Mesenchymal stem cell (in vitro differentiated cells and primary cell): ENCODE measurements around the gene NFE2L1.

Experiments
- DNase-seq: peaks from one replicate; pipeline ENCODE4 v3.0.0-alpha.2; 2013
- H2AFZ ChIP-seq: one replicate; pipeline ENCODE4 v1.6.1; 2013; ENCODE audit warnings: low read depth, mild to moderate bottlenecking, control low read depth, inconsistent platforms, low read length, moderate library complexity
- H2AK5ac ChIP-seq: 2 replicates; pipeline ENCODE4 v1.6.1; 2013; ENCODE audit warnings: low read length, moderate library complexity, mild to moderate bottlenecking, inconsistent platforms; ENCODE audit not compliant: severe bottlenecking
- H2BK120ac ChIP-seq: one replicate; pipeline ENCODE4 v1.6.1; 2013; ENCODE audit warnings: low read depth, mild to moderate bottlenecking, inconsistent platforms, low read length, moderate library complexity
- H2BK12ac ChIP-seq, 2 experiments: one replicate each; pipeline ENCODE4 v1.6.1; 2013; ENCODE audit warnings: inconsistent platforms in 2 of 2, low read length in 2 of 2, mild to moderate bottlenecking in 2 of 2, moderate library complexity in 2 of 2, control low read depth in 1 of 2
- H2BK15ac ChIP-seq: one replicate; pipeline ENCODE4 v1.6.1; 2013; ENCODE audit warnings: mild to moderate bottlenecking, low read depth, inconsistent platforms; ENCODE audit not compliant: poor library complexity, severe bottlenecking
- H2BK5ac ChIP-seq: 2 replicates; pipeline ENCODE4 v1.6.1; 2013; ENCODE audit warnings: low read depth, mild to moderate bottlenecking, low read length, control low read depth, inconsistent platforms; ENCODE audit not compliant: poor library complexity, severe bottlenecking
- H3K14ac ChIP-seq, 2 experiments: one replicate each; pipeline ENCODE4 v1.6.1; 2013; ENCODE audit warnings: inconsistent platforms in 2 of 2, low read length in 2 of 2, control low read depth in 1 of 2, mild to moderate bottlenecking in 1 of 2, moderate library complexity in 1 of 2
- H3K18ac ChIP-seq, 2 experiments: one replicate each; pipeline ENCODE4 v1.6.1; 2013; ENCODE audit warnings: inconsistent platforms in 2 of 2, low read length in 2 of 2, control low read depth in 1 of 2, low read depth in 1 of 2, mild to moderate bottlenecking in 1 of 2
- H3K23ac ChIP-seq, 2 experiments: one replicate each; pipeline ENCODE4 v1.6.1; 2013; ENCODE audit warnings: inconsistent platforms in 2 of 2, low read length in 2 of 2, mild to moderate bottlenecking in 2 of 2, moderate library complexity in 2 of 2, control low read depth in 1 of 2
- H3K27ac ChIP-seq: 2 replicates; pipeline ENCODE4 v1.5.1; 2013; ENCODE audit warnings: mild to moderate bottlenecking, moderate library complexity, low read length, control low read depth, inconsistent platforms; ENCODE audit not compliant: poor library complexity, severe bottlenecking
- H3K27me3 ChIP-seq, 2 experiments: 2 replicates each; pipeline versions ENCODE4 v1.6.1 to v1.7.0; 2013; ENCODE audit warnings: low read length in 2 of 2, mild to moderate bottlenecking in 2 of 2, moderate library complexity in 2 of 2, control low read depth in 1 of 2, inconsistent platforms in 1 of 2; ENCODE audit not compliant: control insufficient read depth in 1 of 2, insufficient read depth in 1 of 2
- H3K36me3 ChIP-seq, 2 experiments: 2 replicates each; pipeline versions ENCODE4 v1.6.1 to v1.7.0; 2013; ENCODE audit warnings: low read length in 2 of 2, control low read depth in 1 of 2, inconsistent platforms in 1 of 2, low read depth in 1 of 2, mild to moderate bottlenecking in 1 of 2; ENCODE audit not compliant: insufficient read depth in 2 of 2, control insufficient read depth in 1 of 2
- H3K4ac ChIP-seq, 2 experiments: one replicate each; pipeline ENCODE4 v1.6.1; 2013; ENCODE audit warnings: inconsistent platforms in 2 of 2, low read length in 2 of 2, mild to moderate bottlenecking in 2 of 2, moderate library complexity in 2 of 2, control low read depth in 1 of 2, low read depth in 1 of 2
- H3K4me1 ChIP-seq: 2 replicates; pipeline ENCODE4 v1.6.1; 2013; ENCODE audit warnings: low read depth, low read length, control low read depth; ENCODE audit not compliant: control insufficient read depth, insufficient read depth
- H3K4me2 ChIP-seq: 2 replicates; pipeline ENCODE4 v1.6.1; 2013; ENCODE audit warnings: low read length, mild to moderate bottlenecking, inconsistent platforms; ENCODE audit not compliant: poor library complexity, severe bottlenecking
- H3K4me3 ChIP-seq, 2 experiments: 2 replicates each; pipeline versions ENCODE4 v1.5.1 to v1.7.0; 2013; ENCODE audit warnings: low read length in 2 of 2, mild to moderate bottlenecking in 2 of 2, control low read depth in 1 of 2, low read depth in 1 of 2; ENCODE audit not compliant: insufficient read depth in 1 of 2
- H3K79me1 ChIP-seq: replicated peaks from 2 replicates; pipeline ENCODE4 v1.6.1; 2013; ENCODE audit warnings: mild to moderate bottlenecking, control low read depth, low read length, inconsistent platforms; ENCODE audit not compliant: poor library complexity, severe bottlenecking
- H3K9ac ChIP-seq: 2 replicates; pipeline ENCODE4 v1.7.0; 2013; ENCODE audit warnings: mild to moderate bottlenecking, low read length, moderate library complexity
- H3K9me3 ChIP-seq: 2 replicates; pipeline ENCODE4 v1.7.0; 2013; ENCODE audit warnings: mild to moderate bottlenecking, low read length; ENCODE audit not compliant: control insufficient read depth
- H4K8ac ChIP-seq: one replicate; pipeline ENCODE4 v1.6.1; 2013; ENCODE audit warnings: inconsistent platforms, mild to moderate bottlenecking, low read length, moderate library complexity
- H4K91ac ChIP-seq: one replicate; pipeline ENCODE4 v1.6.1; 2013; ENCODE audit warnings: mild to moderate bottlenecking, low read length, inconsistent platforms
- WGBS: methylation state at CpG from one replicate; pipeline ENCODE4 v1.1.7; 2013; ENCODE audit warnings: mixed read lengths; 5-methylcytosine and 5-hydroxymethylcytosine counted together

NFE2L1 gene

GRCh38 chr17:48006936-48007709, 41.0 kb upstream of the NFE2L1 start:
- H2BK15ac ChIP-seq = no peak overlapping the region
- no peaks in the 10 kb centered on the region for H3K36me3 ChIP-seq
- H2BK12ac ChIP-seq = peak overlapping the region in 1 of 2 experiments; percentile 25
- no peak overlapping the region for H2AK5ac ChIP-seq
- H3K9ac ChIP-seq = no peak overlapping the region
- no peak overlapping the region for H2BK120ac ChIP-seq
- H3K18ac ChIP-seq = no peak overlapping the region
- no peak for DNase-seq
- H3K23ac ChIP-seq = no peak overlapping the region
- no peak overlapping the region for H4K91ac ChIP-seq
- no peaks in the 10 kb centered on the region for H3K79me1 ChIP-seq
- H3K9me3 ChIP-seq = no peaks in the 10 kb centered on the region
- no peak overlapping the region for H3K14ac ChIP-seq
- no peak overlapping the region for H3K4me2 ChIP-seq
- no peak overlapping the region for H2BK5ac ChIP-seq
- no peak overlapping the region for H4K8ac ChIP-seq
- H3K4ac ChIP-seq = no peak overlapping the region
- 90% methylated on average over 9 of the region's 12 CpGs for WGBS
- peaks cover 23% of the 10 kb centered on the region for H3K4me1 ChIP-seq
- no peak overlapping the region for H3K4me3 ChIP-seq
- H3K27me3 ChIP-seq = peaks cover 0 to 4% of the 10 kb centered on the region in 2 experiments
- H3K27ac ChIP-seq = no peak overlapping the region
- no peak overlapping the region for H2AFZ ChIP-seq

GRCh38 chr17:48010193-48010592, 38.0 kb upstream of the NFE2L1 start:
- no peak for DNase-seq
- Histone ChIP-seq H3K18ac (no peak overlapping the region), H4K91ac (no peak overlapping the region), H3K27me3 (peaks cover 8 to 29% of the 10 kb centered on the region in 2 experiments), H2AK5ac (no peak overlapping the region), H3K79me1 (no peaks in the 10 kb centered on the region), H3K4me1 (peaks cover 13% of the 10 kb centered on the region), H2BK120ac (no peak overlapping the region), H3K4me3 (no peak overlapping the region), H2BK15ac (no peak overlapping the region), H3K27ac (no peak overlapping the region), H2AFZ (no peak overlapping the region), H4K8ac (no peak overlapping the region), H3K36me3 (no peaks in the 10 kb centered on the region), H2BK12ac (no peak overlapping the region), H3K9ac (no peak overlapping the region), H3K4me2 (no peak overlapping the region), H3K9me3 (no peaks in the 10 kb centered on the region), H3K14ac (no peak overlapping the region), H3K23ac (no peak overlapping the region), H2BK5ac (no peak overlapping the region), H3K4ac (no peak overlapping the region)
- WGBS = 100% methylated on average over 2 of the region's 3 CpGs

DNA sequence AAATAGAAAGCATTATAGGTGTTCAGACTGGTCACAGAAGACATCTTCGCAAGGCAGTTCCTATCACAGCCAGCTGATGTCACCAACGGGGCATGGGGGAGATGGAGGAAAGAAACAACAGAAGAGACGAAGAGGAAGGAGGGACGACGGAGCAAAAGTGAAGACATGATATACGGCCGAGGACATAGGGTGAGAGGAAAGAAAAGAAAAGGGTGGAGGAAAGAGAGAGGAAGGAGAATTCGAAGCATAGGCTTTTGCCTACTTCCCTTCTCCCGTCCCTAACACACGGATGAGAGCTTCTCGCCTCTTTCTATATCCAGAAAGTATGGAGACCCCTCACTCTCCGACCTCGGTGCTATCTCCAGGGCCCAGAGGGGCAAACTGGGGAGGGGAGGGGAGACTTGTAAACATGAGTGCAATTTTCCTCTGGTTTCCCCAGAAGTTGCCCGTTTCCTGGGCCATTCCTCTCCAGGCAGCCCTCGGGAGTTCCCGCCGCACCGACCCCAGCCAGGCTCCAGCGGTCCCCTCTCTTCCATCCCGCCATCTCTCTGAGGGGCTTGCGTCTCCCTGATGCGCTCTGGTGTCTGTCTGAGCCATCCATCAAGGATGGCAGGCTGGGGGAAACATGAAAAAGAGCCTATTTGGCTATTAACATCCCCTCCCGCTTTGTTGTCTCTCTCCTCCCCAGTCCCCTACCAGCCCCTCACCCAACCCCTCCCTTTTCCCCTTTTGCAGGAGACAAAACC, 36.6 kb upstream of the NFE2L1 start:
- Histone ChIP-seq H2BK120ac (peak overlapping the region; percentile 35), H2AFZ (peak overlapping the region; percentile 67), H3K36me3 (no peaks in the 10 kb centered on the region), H3K23ac (no peak overlapping the region), H4K91ac (peak overlapping the region; percentile 43), H2BK5ac (no peak overlapping the region), H3K27ac (no peak overlapping the region), H3K14ac (no peak overlapping the region), H2BK15ac (peak overlapping the region; percentile 90), H3K79me1 (no peaks in the 10 kb centered on the region), H3K4me1 (peaks cover 7% of the 10 kb centered on the region), H3K27me3 (peaks cover 8 to 29% of the 10 kb centered on the region in 2 experiments), H3K4me3 (peak overlapping the region in 1 of 2 experiments; percentile 71), H2BK12ac (peak overlapping the region in 1 of 2 experiments; percentile 25), H4K8ac (peak overlapping the region; percentile 98), H3K9me3 (no peaks in the 10 kb centered on the region), H3K9ac (peak overlapping the region; percentile 67), H2AK5ac (no peak overlapping the region), H3K4me2 (peak overlapping the region; percentile 46), H3K4ac (no peak overlapping the region), H3K18ac (peak overlapping the region; percentile 46 to 73)
- DNase-seq = peak; percentile 78
- 1% methylated on average over 19 of the region's 23 CpGs for WGBS

DNA sequence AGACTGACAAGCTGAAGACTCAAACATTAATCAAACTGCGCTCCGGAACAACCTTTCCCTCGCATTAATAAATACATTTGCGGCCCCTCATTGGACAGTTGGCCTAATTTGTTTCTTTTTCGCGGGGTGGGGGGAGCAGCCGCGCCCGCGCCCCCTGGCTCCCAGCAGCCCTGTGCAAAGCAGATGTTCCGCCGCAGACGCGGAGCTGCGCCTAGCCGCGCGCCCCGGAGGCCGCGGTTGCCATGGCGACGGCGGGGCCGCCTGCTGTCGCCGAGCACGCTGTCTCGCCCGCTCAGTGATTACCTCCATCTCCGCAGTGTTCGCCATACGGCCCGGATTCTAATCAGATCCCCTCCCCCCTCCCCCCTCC, 36.0 kb upstream of the NFE2L1 start:
- Histone ChIP-seq H3K9me3 (no peaks in the 10 kb centered on the region), H3K36me3 (no peaks in the 10 kb centered on the region), H3K79me1 (no peaks in the 10 kb centered on the region), H3K9ac (peak overlapping the region; percentile 67), H3K18ac (peak overlapping the region; percentile 28 to 46), H2BK120ac (no peak overlapping the region), H3K27me3 (peaks cover 8 to 29% of the 10 kb centered on the region in 2 experiments), H2AFZ (no peak overlapping the region), H3K14ac (no peak overlapping the region), H3K4me2 (peak overlapping the region; percentile 46), H3K4ac (no peak overlapping the region), H3K4me1 (peaks cover 7% of the 10 kb centered on the region), H3K23ac (no peak overlapping the region), H2BK5ac (no peak overlapping the region), H2BK15ac (no peak overlapping the region), H2BK12ac (no peak overlapping the region), H4K8ac (peak overlapping the region; percentile 98), H3K27ac (no peak overlapping the region), H4K91ac (no peak overlapping the region), H3K4me3 (peak overlapping the region; percentile 57 to 71), H2AK5ac (no peak overlapping the region)
- DNase-seq = no peak
- WGBS = under 1% methylated on average over 30 of the region's 34 CpGs
